ENCODE data around the gene SNX3. TPM values are rescaled to one million over a fixed set of nuclear protein-coding genes. Genes with fewer than 3 reads are reported as not detected.

The SNX3 gene
- total RNA-seq, 1 experiment from 2014 or later, result 163 TPM

Other genes with a start within 250 kb of the SNX3 start
- gene OSTM1, start 186.3 kb downstream of the SNX3 start, total RNA-seq (2014; rRNA removed), result 57.8 and 121 TPM in 2 replicates
- gene NR2E1, start 95.0 kb downstream of the SNX3 start, total RNA-seq (2014; rRNA removed), result not detected in 2 replicates
- gene AFG1L, start 34.0 kb upstream of the SNX3 start, total RNA-seq (2014; rRNA removed), result 3.8 and 6.6 TPM in 2 replicates